GM19023 (cell line): ENCODE results near the gene SALL1.

Source experiments
- ATAC-seq: cut with Tn5 transposase; IDR thresholded peaks from one replicate; pipeline ENCODE4 v1.9.1; 2021; ENCODE audit warnings: mild to moderate bottlenecking, moderate library complexity; ENCODE audit not compliant: unreplicated experiment

The SALL1 gene

DNA sequence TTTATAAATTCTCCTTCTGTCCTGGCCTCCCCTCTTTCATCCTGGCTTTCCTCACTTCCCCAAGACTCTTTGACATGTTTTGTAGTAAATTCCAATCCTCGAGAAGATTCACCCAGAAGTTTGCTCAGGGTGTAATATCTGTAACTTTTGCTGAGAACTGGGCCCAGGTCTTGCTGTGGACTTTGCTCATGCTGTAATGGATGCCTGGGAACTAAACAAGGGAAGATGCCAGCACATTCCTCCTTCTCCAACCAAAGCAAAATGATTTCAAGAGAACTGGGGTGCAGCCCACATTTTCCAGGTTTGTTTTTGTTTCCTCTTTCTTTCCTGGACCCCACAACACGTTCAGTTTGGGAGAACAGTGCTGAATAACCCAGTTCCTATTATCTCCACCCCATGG is 6.6 kb upstream of the SALL1 start:
- ATAC-seq: no peak

DNA sequence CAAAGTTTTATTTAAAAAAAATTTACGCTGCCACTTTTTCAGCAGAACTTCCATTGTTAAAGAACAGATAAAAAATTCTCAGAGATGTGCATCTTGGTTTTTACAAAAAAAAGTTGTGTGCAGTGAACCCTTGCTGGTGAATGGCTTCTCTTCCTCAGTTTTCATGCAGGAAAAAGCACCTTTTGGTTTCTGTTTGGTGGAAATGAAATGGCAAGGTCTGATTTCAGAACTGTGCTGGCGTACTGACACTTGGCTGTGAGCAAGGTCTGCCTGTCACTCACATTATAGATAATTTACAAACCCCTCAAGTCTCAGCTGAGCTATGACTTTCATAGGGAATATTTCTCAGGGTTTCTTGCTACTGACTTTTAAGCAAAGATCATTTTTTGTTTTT is 5.7 kb upstream of the SALL1 start:
- ATAC-seq: no peak

DNA sequence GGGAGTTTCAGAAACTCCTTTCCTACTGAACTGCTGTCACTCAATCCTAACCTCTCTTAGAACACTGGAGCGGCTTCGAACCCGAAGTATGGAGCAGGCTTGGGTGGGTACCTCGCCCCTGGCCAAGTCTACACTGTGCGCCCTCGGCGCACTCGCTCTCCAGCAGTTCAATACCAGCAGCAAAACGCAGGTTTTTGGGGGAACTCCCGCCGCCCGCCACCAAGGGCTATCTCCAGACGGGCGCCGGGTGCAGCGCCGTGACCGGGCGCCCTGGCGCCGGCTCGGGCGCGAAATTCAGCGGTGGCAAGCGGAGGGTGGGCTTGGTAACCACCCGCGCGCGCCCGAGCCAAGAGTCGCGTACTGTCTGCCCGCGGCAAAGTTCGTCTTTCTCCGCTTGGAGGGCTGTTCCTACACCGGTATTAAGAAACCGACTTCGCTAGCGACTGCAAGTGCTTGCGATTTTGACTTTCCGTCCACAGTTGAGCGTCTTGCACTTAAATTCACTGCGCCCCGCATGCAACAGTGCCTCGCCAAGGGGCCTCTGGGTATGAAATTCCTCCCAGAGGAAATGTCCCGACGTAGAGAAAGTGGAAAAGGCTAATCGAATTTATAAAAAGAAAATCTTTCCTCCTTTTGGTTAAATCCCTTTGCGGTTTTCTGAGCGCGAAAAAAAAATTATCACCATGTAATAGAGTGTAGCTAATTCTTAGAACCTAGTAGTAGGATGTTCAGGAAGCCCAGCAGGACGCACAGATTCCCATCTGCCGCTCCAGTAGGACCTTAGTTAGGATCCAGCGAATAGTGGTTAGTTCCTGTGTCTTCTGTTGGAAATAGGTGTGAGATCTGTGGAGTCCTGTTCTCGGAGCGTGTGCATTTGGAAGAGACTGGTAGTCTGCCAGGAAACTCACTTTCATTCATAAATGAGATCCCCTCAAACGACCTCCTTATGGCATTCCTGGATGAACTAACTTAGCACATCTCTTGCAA is 5.0 kb upstream of the SALL1 start:
- no peak for ATAC-seq

DNA sequence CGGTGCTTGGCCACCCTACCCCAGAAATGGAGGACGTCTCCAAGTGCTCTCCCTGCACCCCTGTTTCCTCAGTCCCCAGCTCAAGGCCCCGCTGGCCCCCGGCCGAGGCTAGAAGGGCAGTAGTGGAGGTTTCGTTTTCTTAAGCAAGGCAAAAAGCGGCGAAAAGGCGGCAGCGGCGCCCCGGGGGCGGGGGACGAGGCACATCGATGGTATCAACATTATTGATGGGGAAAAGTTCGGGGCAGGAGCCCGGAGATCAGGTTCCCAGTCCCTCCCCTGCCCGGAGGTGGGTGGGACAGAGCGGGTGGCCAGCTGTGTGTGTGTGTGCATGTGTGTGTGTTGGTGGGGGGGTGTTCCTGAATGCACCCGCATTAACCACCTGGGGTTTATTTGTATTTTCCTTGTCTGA is 4.1 kb upstream of the SALL1 start:
- ATAC-seq: no peak

DNA sequence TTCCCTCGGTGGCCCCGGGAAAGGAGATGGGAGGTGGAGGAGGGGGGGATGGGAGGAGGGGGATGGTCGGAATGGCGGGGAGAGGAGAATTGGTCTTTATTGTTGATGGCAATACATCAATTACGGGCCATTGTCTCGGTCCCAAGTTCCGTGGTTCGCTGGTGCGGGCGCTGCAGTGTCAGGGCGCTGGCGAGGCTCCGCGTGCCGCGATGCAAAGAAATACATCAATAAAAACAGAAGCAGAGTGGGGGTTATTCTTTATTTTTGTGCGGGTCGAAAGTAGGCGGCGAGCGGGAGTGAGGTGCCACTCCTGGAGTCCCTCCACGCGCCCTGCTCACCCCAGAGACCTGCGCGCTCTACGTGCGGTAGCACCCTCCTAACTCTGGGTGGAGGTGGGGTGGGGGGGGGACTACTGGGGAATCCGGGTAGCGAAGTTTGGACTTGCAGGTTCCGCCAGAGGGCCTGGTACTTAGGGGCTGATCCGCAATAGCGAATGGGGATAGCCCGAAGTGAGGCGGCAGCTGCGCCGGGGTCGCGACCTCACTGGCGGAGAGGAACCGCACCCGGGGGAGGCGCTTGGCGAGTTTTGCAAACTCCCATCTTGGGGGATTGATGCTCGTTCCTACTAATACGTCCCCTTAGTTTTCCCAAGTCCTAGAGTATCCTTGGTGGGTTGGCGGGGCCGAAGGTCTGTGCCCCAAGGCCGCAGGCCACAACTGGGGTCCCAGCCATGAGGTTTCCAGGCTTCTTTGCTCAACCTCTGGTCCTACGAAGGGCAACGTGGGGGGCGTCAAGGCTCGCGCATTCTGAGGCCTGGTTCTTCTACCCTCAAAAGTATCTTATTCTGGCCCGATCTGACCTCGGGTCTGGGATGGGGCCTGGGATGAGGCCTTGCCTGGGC is 3.5 kb upstream of the SALL1 start:
- ATAC-seq: no peak

DNA sequence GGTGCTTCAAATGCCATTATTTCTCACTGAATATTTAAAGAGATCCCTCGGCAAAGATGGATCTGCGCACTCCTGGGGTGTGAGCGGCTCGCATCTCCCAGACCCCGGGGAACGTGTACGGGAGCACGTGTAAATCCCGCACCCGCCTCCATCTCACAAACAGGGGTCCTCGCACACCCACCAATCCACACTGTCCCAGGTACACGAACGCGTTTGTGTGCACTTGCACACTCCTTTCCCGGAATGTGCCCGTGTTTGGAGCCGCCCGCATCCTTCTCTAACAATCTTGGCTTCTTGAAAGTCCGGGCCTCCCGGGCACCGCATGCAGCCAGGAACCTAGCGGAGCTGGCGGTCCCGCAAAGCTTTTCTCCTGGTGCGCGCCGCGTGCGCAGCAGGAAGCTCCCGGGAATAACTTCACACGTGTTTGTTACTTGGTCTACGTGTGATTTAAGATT is 2.5 kb upstream of the SALL1 start:
- ATAC-seq: no peak

DNA sequence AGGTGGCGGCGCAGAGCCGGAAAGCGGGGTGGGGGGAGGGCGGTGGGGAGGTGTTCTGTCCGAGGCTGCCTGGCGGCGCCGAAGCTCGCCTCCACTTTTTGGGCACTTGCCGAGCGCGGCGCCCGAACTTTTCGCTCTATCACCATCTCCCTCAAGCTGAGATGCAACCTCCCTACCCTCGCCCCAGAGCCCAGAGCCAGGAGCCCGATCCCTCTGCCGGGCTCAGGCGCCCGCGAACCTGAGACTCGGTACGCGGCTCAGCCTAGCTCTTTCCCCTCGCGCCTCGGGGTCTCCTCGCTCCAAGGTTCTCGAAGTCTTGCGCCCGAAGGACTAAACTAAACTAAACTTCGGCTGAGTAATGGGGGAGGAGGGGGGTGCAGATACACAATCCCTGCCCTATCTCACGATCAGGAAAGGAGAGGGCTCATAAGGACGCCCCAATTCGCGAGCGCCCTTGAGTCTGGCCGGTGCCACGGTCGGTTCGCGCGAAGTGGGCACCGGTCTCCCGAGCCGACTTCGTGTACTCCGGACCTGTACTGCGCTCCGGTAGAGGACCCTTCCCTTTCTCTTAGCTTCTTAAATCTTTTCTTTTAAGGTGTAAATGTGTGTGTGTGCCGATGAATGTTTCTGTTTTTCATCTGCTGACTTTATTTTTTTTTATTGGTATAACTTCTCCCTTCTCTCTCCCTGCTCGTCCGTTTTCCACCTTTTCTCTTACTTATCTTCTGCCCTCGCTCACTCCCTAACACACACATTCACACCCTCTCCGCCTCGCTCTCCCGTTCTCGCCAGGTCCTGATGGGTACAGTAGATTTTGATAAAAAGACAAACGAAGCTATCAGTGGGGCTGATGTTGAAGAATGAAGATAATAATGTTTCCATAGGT is 1.9 kb upstream of the SALL1 start:
- no peak for ATAC-seq

DNA sequence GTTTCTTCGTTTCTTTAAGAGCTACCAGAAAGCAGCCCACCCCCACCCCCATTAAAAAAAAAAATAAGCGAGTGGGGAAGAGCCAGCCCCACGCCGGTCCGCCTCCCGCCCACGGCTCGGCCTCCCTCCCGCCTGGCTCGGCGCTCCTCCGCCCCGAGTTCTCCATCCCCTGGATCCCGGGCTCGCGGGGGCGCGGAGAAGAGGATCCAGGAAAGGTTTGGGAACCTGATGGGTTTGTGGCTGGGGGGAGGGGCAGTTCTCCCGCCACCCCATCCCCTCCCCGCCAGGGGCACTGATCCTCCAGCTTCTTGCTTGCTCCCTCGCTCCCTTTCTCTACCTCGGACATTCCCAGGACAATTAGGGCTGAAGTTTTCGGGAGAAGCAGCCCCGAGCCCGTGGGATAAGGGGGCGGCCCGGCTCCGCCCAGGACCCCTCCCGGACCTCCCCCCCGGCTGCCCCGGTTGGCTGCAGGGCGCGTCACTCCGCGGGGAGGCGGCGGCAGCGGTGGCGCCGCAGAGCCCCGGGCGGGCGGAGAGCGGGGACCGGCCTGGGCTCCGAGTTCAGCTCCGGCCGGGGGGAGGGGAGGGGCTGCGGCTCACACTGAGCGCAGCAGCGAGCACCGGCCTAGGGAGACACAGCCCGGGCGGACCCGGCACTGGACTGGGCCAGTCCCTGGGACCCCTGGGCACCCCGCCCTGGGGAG is 1.0 kb upstream of the SALL1 start:
- ATAC-seq: no peak

DNA sequence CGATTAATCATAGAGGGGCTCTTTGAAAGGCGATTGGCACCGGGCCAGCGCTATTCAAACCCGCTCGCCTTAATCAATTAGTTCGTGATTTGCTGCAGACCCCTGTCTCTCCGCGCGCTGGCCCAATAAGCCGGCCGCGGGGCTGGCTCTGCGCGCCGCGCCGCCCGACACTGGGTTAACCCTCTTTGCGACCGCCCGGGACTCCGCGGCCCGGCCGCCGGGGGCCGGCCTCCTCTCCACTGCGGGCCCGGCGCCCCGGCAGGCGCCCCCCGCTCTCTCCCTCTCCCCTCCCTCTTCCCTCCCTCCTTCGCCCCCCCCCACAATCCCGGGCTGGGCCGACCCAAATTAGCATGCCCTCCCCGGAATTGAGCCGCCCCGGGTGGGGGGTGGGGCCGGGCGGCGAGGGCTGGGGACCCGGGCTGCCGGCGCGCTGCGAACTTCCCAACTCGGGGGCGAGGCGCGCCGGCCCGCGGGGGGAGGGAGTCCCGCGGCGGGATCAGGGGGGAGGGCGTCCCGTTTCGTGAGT is 428 bp upstream of the SALL1 start:
- ATAC-seq: no peak

DNA sequence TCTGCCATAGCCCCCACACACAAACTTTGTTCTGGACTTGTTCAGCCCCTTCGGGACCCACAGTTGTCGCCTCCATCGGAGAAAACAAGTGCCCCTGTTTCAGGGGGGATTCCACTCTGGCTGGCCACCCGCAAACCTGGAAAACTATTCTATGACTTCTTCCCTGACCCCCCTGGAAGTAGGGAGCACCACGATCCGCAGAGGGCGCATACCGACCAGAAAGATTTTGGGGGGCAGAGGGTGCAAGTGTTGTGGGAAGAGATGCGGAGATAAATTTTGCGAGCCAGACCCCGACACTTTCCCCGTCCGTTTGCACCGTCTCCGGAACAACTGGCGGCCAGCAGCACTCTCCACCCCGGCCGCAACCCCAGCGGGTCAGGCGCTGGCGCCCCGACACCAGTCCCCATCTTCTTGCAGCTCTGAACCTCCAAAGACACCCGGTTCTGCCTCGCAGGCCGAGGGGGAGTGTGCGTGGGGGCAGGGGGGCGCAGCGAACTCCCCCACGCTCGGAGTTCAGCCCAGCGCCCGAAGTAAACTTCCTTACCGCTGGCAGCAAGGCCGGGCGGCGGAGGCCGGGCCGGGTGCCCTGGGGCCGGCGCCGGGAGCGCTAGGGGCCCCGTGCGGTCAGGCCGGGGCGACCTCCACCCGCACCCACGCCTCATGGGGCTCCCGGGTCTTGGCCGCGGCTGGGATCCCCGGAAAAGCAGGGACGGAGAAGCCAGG is 744 bp downstream of the SALL1 start:
- ATAC-seq: no peak

DNA sequence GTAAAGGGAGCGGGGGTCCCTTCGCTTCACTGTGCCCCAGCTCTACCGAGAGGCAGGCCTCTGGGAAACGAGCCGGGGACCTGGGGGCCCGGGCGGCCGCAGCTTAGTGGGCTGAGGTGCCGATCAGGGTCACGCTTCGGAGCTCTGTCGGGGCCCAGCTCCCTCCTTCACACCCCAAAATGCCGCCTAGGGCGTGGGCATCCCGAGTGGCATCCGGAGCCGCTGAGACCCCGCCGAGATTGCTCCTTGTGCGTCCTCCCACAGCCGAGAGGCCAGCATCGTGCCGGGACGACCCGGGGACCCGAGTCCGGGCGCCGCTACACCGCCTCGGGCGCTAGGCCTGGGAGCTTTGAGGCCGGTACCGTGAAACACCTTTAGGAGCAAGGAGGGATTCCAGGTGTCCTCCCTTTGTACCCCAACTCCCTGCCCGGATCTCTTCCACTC is 1.3 kb downstream of the SALL1 start:
- no peak for ATAC-seq

DNA sequence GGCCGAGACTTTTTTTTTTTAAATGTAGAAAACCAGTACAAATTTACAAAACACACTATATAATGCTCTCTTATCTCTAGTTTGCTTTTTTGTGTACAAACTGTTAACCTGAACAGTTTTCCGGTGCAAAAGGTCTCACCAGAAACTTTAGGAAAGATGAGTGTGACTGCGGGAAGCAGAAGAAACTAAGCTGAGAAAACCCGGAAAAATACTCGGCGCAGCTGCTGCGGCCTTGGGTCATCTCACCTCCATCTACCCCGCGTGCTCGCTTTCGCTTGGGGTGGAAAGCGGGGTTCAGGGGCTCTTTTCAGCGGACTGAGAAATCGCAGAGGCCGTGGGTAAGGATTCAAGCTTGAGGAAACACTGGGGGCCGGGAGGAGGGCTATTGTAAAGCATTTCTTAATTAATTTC is 1.8 kb downstream of the SALL1 start:
- no peak for ATAC-seq

DNA sequence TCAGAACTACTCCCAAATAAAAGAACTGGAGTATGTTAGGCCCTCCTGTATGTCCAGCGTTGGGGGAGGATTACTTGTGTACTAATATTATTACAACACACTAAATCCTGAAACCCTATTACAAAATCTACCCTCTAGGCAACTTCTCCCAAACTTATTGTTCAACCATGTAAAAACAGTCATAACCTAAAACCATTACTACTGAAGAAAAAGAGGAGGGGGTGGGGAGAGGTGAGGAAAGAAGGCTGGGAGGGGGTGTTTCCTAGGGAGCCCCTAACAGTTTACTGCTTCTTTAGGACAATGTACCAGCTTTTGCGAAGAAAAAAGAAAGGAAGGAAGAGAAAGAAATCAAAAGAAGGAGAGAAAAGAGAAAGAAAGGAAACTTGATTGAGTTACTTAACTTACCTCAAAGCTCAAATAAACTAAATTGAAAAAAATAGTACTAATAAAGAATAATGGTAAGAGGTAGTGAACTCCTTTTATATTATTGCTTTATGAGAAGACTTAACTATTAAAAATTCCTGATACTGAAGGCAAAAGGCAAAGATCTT is 2.3 kb downstream of the SALL1 start:
- no peak for ATAC-seq

DNA sequence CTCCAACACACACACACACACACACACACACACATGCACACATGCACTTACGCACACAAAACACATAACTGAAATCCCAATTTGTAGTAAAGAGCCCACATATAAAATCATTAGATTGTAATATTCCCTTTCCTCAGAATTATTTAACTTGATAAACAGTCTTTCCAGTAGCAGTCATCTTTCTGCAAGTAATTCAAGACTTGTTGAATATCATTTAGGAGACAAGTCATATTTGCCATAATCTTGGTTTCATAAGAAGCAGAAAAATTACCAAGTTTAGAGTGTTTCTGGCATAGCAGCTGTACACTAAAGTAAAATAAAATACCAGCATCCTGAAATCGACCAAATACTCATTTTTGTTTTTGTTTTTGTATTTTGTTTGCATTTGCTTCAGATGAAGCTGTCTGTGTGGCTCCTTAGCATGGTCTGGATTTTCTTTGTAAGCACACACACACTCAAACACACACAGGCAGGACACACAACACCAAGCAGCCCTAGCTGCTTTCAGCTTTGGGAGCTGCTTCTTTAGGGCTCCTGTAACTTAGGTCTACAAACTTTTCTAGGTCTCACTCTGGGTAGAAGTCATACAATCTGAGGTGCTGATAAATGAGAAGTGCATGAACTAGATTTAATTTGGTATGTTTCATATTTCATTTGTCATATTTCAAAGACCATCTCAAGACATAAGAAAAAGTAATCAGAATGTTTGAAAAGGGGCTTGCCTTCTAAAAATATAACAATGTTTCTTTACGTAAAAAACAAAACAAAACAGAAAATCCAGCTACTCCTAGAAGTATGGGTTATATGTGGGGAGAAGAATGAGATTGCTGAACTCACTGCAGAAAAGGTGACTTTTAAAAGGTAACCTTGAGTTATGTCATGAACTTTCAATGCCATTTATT is 3.0 kb downstream of the SALL1 start:
- no peak for ATAC-seq

DNA sequence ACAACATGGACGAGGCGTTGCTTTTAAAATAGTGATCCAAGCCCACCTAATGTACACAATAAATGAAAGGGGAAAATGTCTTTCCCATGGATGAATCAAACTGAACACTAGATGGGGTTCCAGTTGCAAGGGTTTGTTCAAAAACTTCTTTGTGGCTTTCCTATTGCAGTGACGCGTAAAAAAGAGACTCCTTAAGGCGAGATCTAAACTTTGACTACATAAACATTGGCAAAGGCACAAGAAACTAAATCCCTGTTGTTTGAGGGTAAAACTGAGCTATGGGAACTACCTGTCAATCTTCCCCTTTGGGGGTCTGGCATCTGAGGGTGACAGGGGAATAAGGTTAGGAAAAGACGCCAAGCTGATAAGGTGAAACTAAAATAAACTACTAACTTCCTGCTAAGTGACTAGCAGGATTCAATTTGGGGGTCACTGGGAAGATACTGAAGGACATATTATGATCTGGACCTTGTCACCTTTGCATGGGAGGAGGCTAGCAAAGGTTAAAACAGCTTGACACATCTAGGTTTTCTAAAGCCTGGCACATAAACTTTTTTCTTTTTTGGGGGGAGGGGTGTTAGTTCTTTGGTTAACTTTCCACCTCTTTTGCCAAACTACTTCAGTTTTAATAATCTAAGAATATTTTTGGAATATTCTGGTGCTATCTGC is 4.7 kb downstream of the SALL1 start:
- no peak for ATAC-seq

DNA sequence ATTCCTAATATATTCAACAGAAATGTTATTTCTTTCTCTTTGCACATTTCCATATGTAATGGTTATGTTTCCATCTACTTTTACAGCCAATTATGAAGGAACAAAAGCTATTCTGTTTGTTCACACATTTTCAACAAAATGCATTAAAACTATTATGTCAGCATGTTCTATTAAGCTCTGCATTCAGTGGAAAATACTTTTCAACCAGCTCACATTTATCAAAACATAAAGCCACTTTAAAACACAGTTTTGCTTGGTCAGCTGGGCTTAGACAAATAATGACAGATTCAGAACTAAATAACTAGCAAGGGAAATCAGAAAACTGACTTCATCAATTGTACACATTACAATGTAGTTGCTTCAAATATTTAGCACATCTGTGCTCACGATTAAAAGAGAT is 6.9 kb downstream of the SALL1 start:
- no peak for ATAC-seq
